Heart left ventricle (tissue), 13 donors: ENCODE results near the gene GPR171.

Experiments used
- CTCF ChIP-seq, 12 donors: fragments of 200-600 bp; sonication (generic) in 4 of 12; IDR thresholded peaks; one replicate each; pipeline versions ENCODE4 v1.5.0 to v1.8.0; 2018 to 2022; ENCODE audit warnings: antibody characterized with exemption in 12 of 12, mild to moderate bottlenecking in 5 of 12
- POLR2A ChIP-seq, 2 donors: fragments of 450-650 bp; IDR thresholded peaks; one replicate each; pipeline ENCODE4 v1.6.1; 2017; ENCODE audit warnings: antibody characterized with exemption in 2 of 2, mild to moderate bottlenecking in 2 of 2, moderate library complexity in 2 of 2
- donor health status: ischemic (EF 13 %, LVEDD 7.1; RV severe dilation, severe dysfunction).
- donor health status: DM: no; HTN: yes; CAD: no.
- donor health status: DM: no; HTN: no; CAD: no.
- donor health status: ischemic (EF 25% LVEDD 6.9; RV normal size, moderate dysfunction).
- donor health status: ischemic (EF 25% LVEDD 5.7; RV mildly dilated, moderate dysfunction).
- donor health status: ischemic (EF 35%, LVEDD 5.7; RV mildly dilated, moderate dysfunction).
- donor health status: nonischemic (EF 11% LVEDD 7.7; RV severe dilation, severe dysfunction).
- donor health status: DM: yes; HTN: yes; CAD: no.
- donor health status: PGD.
- donor health status: ischemic (EF 29% LVEDD 5.4; RV normal size, mild dysfunction).
- donor health status: nonischemic (EF 23%, LVEDD 6.1; RV moderate dilation, normal function).

GRCh38 chr3:151178208-151178845 lies 24.7 kb downstream of the GPR171 start:
- no peak for TF ChIP-seq CTCF (IDR thresholded peaks at IDR 0.05)
- TF ChIP-seq POLR2A (IDR thresholded peaks at IDR 0.05), result no peak
